ENCODE data around the gene STH.

- TF ChIP-seq POLR2A (IDR thresholded peaks at IDR 0.05), result no peak
- TF ChIP-seq, protein P1, sequence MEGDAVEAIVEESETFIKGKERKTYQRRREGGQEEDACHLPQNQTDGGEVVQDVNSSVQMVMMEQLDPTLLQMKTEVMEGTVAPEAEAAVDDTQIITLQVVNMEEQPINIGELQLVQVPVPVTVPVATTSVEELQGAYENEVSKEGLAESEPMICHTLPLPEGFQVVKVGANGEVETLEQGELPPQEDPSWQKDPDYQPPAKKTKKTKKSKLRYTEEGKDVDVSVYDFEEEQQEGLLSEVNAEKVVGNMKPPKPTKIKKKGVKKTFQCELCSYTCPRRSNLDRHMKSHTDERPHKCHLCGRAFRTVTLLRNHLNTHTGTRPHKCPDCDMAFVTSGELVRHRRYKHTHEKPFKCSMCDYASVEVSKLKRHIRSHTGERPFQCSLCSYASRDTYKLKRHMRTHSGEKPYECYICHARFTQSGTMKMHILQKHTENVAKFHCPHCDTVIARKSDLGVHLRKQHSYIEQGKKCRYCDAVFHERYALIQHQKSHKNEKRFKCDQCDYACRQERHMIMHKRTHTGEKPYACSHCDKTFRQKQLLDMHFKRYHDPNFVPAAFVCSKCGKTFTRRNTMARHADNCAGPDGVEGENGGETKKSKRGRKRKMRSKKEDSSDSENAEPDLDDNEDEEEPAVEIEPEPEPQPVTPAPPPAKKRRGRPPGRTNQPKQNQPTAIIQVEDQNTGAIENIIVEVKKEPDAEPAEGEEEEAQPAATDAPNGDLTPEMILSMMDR (IDR thresholded peaks at IDR 0.05), result no peak
Observed at GRCh38 chr17:46025060-46025459, 26.0 kb downstream of the STH start.

All from sigmoid colon (tissue), 3 donors.